GM23338 (cell line): ENCODE data around the gene COL4A3. TPM values are rescaled to one million over a fixed set of nuclear protein-coding genes. Genes with fewer than 3 reads are reported as not detected.

ENCODE experiments used
- ATAC-seq: fragments of 200-7000 bp; cut with Tn5 transposase; 3 replicates; pipeline ENCODE4 v1.9.1; 2020
- DNase-seq: peaks from one replicate; pipeline ENCODE4 v3.0.0-alpha.2; 2015; ENCODE audit warnings: low spot score
- H2AFZ ChIP-seq: fragments of 200-600 bp; sonication (generic); 2 replicates; pipeline ENCODE4 v1.8.0; 2016; ENCODE audit warnings: antibody characterized with exemption, mild to moderate bottlenecking, moderate library complexity
- H3F3A ChIP-seq: fragments of 200-600 bp; sonication (generic); replicated peaks from 2 replicates; pipeline ENCODE4 v1.8.0; 2017; ENCODE audit warnings: antibody characterized with exemption, mixed run types, low read depth
- H3K27ac ChIP-seq: fragments of 200-600 bp; sonication (generic); 2 replicates; pipeline ENCODE4 v1.6.1; 2016; ENCODE audit warnings: low read depth
- H3K27me3 ChIP-seq: fragments of 200-600 bp; sonication (generic); 2 replicates; pipeline ENCODE4 v1.8.0; 2016; ENCODE audit warnings: mild to moderate bottlenecking, mixed run types, moderate library complexity; ENCODE audit not compliant: insufficient read depth
- H3K36me3 ChIP-seq: fragments of 200-600 bp; sonication (generic); 2 replicates; pipeline ENCODE4 v1.8.0; 2016; ENCODE audit warnings: mild to moderate bottlenecking; ENCODE audit not compliant: insufficient read depth
- H3K4me1 ChIP-seq: fragments of 200-600 bp; sonication (generic); 2 replicates; pipeline ENCODE4 v1.8.0; 2016; ENCODE audit warnings: mild to moderate bottlenecking, moderate library complexity; ENCODE audit not compliant: insufficient read depth
- H3K4me2 ChIP-seq: fragments of 200-600 bp; sonication (generic); 2 replicates; pipeline ENCODE4 v1.7.1; 2017; ENCODE audit warnings: mixed run types
- H3K4me3 ChIP-seq: fragments of 200-600 bp; sonication (generic); 2 replicates; pipeline ENCODE4 v1.6.1; 2016; ENCODE audit warnings: mixed run types
- H3K79me2 ChIP-seq: fragments of 200-600 bp; sonication (generic); replicated peaks from 2 replicates; pipeline ENCODE4 v1.8.0; 2017; ENCODE audit warnings: mild to moderate bottlenecking; ENCODE audit not compliant: insufficient read depth
- H3K9me2 ChIP-seq: fragments of 200-600 bp; sonication (generic); 2 replicates; pipeline ENCODE4 v1.8.0; 2017; ENCODE audit not compliant: insufficient read depth
- H4K20me1 ChIP-seq: fragments of 200-600 bp; sonication (generic); replicated peaks from 2 replicates; pipeline ENCODE4 v1.8.0; 2017; ENCODE audit warnings: mild to moderate bottlenecking; ENCODE audit not compliant: insufficient read depth
- H3K27ac Mint-ChIP-seq: 2 replicates; pipeline ENCODE4 v1.8.0; 2020; ENCODE audit warnings: inconsistent platforms, mild to moderate bottlenecking, moderate library complexity, mixed read lengths
- H3K27me3 Mint-ChIP-seq: 3 replicates; pipeline ENCODE4 v1.8.0; 2022; ENCODE audit warnings: low read depth, mild to moderate bottlenecking, moderate library complexity, mixed read lengths, inconsistent platforms; ENCODE audit not compliant: insufficient read depth, poor library complexity
- H3K36me3 Mint-ChIP-seq: 3 replicates; pipeline ENCODE4 v1.8.0; 2021; ENCODE audit warnings: low read depth, mild to moderate bottlenecking, inconsistent platforms, moderate library complexity, mixed read lengths
- H3K4me1 Mint-ChIP-seq: 3 replicates; pipeline ENCODE4 v1.8.0; 2020; ENCODE audit warnings: mild to moderate bottlenecking, inconsistent platforms, mixed read lengths
- H3K4me3 Mint-ChIP-seq: 3 replicates; pipeline ENCODE4 v1.8.0; 2021; ENCODE audit warnings: moderate library complexity, mild to moderate bottlenecking, inconsistent platforms, mixed read lengths
- H3K9me3 Mint-ChIP-seq: 3 replicates; pipeline ENCODE4 v1.8.0; 2020; ENCODE audit warnings: moderate library complexity, mild to moderate bottlenecking, inconsistent platforms, mixed read lengths
- CREB1 ChIP-seq: fragments of 250-450 bp; sonication (Bioruptor Pico); IDR thresholded peaks from 2 replicates; pipeline ENCODE4 v1.5.0; 2020; ENCODE audit warnings: low read depth, mild to moderate bottlenecking, moderate library complexity
- CTCF ChIP-seq, 2 experiments: fragments of 200-600 bp in 1 of 2; sonication (generic) in 1 of 2; conservative IDR thresholded peaks; 2 replicates each; pipeline versions ENCODE4 v1.5.1 to v1.6.1; 2016 to 2017; ENCODE audit warnings: antibody characterized with exemption in 2 of 2, low read depth in 2 of 2, mild to moderate bottlenecking in 2 of 2, moderate library complexity in 1 of 2
- EZH2 ChIP-seq: fragments of 200-600 bp; sonication (generic); IDR thresholded peaks from one replicate; pipeline ENCODE4 v1.8.0; 2017; ENCODE audit warnings: antibody characterized with exemption, mild to moderate bottlenecking, low read depth; ENCODE audit not compliant: unreplicated experiment
- EZH2phosphoT487 ChIP-seq: fragments of 200-600 bp; sonication (generic); IDR thresholded peaks from one replicate; pipeline ENCODE4 v1.8.1; 2018; ENCODE audit warnings: antibody characterized with exemption; ENCODE audit not compliant: unreplicated experiment
- JUNB ChIP-seq: IDR thresholded peaks from one replicate; pipeline ENCODE4 v1.6.1; 2016; ENCODE audit warnings: antibody characterized with exemption; ENCODE audit not compliant: unreplicated experiment
- NANOG ChIP-seq: IDR thresholded peaks from 2 replicates; pipeline ENCODE4 v1.6.1; 2016; ENCODE audit warnings: antibody characterized with exemption, borderline replicate concordance
- POLR2AphosphoS5 ChIP-seq: IDR thresholded peaks from 2 replicates; pipeline ENCODE4 v1.6.1; 2016; ENCODE audit warnings: antibody characterized with exemption, low read depth
- STAT1 ChIP-seq: IDR thresholded peaks from one replicate; pipeline ENCODE4 v1.6.1; 2016; ENCODE audit warnings: antibody characterized with exemption; ENCODE audit not compliant: unreplicated experiment
- ZNF114 ChIP-seq: fragments of 250-450 bp; sonication (Bioruptor Pico); IDR thresholded peaks from 2 replicates; pipeline ENCODE4 v1.5.0; 2020; ENCODE audit warnings: mild to moderate bottlenecking, moderate library complexity
- ZNF331 ChIP-seq: fragments of 250-450 bp; sonication (Bioruptor Pico); IDR thresholded peaks from 2 replicates; pipeline ENCODE4 v1.5.0; 2020; ENCODE audit warnings: low read depth, mild to moderate bottlenecking, moderate library complexity
- polyA plus RNA-seq: library from polyadenylated mRNA; unstranded; fragments of >200 nt; fragmentation: Nextera tagmentation; extraction: Ambion mirVana; gene quantifications from 2 replicates; pipeline ENCODE4 v1.2.1, GENCODE V29; 2016
- total RNA-seq: library from RNA; depleted of rRNA; stranded (reverse); fragments of >200 nt; shearing (Covaris generic); gene quantifications from 2 replicates; pipeline ENCODE4 v1.2.3, GENCODE V29; 2014
- TF ChIP-seq, protein P1 (sequence below): IDR thresholded peaks from 2 replicates; pipeline ENCODE4 v1.6.1; 2016; ENCODE audit warnings: antibody characterized with exemption
- TF ChIP-seq, protein P2 (sequence below): fragments of 250-450 bp; sonication (Bioruptor Pico); IDR thresholded peaks from 2 replicates; pipeline ENCODE4 v1.5.0; 2020; ENCODE audit warnings: mild to moderate bottlenecking, moderate library complexity
- TF ChIP-seq, protein P3 (sequence below): IDR thresholded peaks from one replicate; pipeline ENCODE4 v1.6.1; 2018; ENCODE audit warnings: antibody characterized with exemption; ENCODE audit not compliant: unreplicated experiment

The COL4A3 gene
- total and polyA plus RNA-seq, 2 experiments from 2014 or later = 1.1 to 3.5 TPM

- no peaks in the 10 kb centered on the region for H4K20me1 ChIP-seq
- H3F3A ChIP-seq = no peaks in the 10 kb centered on the region
- H3K27me3 Mint-ChIP-seq = no peaks in the 10 kb centered on the region
- 0 out of 2 replicates have a peak, but pooled peaks cover 6% of the 10 kb centered on the region for H3K9me2 ChIP-seq
- H3K27ac Mint-ChIP-seq = no peak overlapping the region
- ATAC-seq (no peak; the same call in 2 of the 3 replicates), DNase-seq (no peak)
- H2AFZ ChIP-seq = no peak overlapping the region
- peaks cover 10% of the 10 kb centered on the region; the same call in 2 of the 3 replicates for H3K4me1 Mint-ChIP-seq
- H3K9me3 Mint-ChIP-seq = no peaks in the 10 kb centered on the region
- H3K4me3 ChIP-seq = no peak overlapping the region
- H3K36me3 ChIP-seq = no peaks in the 10 kb centered on the region
- H3K27me3 ChIP-seq = no peaks in the 10 kb centered on the region
- H3K27ac ChIP-seq = no peak overlapping the region
- H3K4me3 Mint-ChIP-seq = no peak overlapping the region
- H3K79me2 ChIP-seq = no peaks in the 10 kb centered on the region
- TF ChIP-seq EZH2 (no peak), NANOG (no peak), EZH2phosphoT487 (no peak), STAT1 (no peak), JUNB (no peak), ZNF331 (CRISPR knock-in tag) (no peak), ZNF114 (CRISPR knock-in tag) (no peak), CREB1 (CRISPR knock-in tag) (no peak), POLR2AphosphoS5 (no peak), CTCF (conservative IDR thresholded peaks at IDR 0.05; ENCODE audit: low read depth in 2 of 2) (no peak)
- TF ChIP-seq, protein P1, sequence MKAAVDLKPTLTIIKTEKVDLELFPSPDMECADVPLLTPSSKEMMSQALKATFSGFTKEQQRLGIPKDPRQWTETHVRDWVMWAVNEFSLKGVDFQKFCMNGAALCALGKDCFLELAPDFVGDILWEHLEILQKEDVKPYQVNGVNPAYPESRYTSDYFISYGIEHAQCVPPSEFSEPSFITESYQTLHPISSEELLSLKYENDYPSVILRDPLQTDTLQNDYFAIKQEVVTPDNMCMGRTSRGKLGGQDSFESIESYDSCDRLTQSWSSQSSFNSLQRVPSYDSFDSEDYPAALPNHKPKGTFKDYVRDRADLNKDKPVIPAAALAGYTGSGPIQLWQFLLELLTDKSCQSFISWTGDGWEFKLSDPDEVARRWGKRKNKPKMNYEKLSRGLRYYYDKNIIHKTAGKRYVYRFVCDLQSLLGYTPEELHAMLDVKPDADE = no peak
- TF ChIP-seq, protein P2, sequence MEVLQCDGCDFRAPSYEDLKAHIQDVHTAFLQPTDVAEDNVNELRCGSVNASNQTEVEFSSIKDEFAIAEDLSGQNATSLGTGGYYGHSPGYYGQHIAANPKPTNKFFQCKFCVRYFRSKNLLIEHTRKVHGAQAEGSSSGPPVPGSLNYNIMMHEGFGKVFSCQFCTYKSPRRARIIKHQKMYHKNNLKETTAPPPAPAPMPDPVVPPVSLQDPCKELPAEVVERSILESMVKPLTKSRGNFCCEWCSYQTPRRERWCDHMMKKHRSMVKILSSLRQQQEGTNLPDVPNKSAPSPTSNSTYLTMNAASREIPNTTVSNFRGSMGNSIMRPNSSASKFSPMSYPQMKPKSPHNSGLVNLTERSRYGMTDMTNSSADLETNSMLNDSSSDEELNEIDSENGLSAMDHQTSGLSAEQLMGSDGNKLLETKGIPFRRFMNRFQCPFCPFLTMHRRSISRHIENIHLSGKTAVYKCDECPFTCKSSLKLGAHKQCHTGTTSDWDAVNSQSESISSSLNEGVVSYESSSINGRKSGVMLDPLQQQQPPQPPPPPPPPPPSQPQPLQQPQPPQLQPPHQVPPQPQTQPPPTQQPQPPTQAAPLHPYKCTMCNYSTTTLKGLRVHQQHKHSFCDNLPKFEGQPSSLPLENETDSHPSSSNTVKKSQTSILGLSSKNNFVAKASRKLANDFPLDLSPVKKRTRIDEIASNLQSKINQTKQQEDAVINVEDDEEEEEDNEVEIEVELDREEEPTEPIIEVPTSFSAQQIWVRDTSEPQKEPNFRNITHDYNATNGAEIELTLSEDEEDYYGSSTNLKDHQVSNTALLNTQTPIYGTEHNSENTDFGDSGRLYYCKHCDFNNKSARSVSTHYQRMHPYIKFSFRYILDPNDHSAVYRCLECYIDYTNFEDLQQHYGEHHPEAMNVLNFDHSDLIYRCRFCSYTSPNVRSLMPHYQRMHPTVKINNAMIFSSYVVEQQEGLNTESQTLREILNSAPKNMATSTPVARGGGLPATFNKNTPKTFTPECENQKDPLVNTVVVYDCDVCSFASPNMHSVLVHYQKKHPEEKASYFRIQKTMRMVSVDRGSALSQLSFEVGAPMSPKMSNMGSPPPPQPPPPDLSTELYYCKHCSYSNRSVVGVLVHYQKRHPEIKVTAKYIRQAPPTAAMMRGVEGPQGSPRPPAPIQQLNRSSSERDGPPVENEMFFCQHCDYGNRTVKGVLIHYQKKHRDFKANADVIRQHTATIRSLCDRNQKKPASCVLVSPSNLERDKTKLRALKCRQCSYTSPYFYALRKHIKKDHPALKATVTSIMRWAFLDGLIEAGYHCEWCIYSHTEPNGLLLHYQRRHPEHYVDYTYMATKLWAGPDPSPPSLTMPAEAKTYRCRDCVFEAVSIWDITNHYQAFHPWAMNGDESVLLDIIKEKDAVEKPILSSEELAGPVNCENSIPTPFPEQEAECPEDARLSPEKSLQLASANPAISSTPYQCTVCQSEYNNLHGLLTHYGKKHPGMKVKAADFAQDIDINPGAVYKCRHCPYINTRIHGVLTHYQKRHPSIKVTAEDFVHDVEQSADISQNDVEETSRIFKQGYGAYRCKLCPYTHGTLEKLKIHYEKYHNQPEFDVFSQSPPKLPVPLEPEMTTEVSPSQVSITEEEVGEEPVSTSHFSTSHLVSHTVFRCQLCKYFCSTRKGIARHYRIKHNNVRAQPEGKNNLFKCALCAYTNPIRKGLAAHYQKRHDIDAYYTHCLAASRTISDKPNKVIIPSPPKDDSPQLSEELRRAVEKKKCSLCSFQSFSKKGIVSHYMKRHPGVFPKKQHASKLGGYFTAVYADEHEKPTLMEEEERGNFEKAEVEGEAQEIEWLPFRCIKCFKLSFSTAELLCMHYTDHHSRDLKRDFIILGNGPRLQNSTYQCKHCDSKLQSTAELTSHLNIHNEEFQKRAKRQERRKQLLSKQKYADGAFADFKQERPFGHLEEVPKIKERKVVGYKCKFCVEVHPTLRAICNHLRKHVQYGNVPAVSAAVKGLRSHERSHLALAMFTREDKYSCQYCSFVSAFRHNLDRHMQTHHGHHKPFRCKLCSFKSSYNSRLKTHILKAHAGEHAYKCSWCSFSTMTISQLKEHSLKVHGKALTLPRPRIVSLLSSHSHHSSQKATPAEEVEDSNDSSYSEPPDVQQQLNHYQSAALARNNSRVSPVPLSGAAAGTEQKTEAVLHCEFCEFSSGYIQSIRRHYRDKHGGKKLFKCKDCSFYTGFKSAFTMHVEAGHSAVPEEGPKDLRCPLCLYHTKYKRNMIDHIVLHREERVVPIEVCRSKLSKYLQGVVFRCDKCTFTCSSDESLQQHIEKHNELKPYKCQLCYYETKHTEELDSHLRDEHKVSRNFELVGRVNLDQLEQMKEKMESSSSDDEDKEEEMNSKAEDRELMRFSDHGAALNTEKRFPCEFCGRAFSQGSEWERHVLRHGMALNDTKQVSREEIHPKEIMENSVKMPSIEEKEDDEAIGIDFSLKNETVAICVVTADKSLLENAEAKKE = no peak
- TF ChIP-seq, protein P3, sequence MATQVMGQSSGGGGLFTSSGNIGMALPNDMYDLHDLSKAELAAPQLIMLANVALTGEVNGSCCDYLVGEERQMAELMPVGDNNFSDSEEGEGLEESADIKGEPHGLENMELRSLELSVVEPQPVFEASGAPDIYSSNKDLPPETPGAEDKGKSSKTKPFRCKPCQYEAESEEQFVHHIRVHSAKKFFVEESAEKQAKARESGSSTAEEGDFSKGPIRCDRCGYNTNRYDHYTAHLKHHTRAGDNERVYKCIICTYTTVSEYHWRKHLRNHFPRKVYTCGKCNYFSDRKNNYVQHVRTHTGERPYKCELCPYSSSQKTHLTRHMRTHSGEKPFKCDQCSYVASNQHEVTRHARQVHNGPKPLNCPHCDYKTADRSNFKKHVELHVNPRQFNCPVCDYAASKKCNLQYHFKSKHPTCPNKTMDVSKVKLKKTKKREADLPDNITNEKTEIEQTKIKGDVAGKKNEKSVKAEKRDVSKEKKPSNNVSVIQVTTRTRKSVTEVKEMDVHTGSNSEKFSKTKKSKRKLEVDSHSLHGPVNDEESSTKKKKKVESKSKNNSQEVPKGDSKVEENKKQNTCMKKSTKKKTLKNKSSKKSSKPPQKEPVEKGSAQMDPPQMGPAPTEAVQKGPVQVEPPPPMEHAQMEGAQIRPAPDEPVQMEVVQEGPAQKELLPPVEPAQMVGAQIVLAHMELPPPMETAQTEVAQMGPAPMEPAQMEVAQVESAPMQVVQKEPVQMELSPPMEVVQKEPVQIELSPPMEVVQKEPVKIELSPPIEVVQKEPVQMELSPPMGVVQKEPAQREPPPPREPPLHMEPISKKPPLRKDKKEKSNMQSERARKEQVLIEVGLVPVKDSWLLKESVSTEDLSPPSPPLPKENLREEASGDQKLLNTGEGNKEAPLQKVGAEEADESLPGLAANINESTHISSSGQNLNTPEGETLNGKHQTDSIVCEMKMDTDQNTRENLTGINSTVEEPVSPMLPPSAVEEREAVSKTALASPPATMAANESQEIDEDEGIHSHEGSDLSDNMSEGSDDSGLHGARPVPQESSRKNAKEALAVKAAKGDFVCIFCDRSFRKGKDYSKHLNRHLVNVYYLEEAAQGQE = no peak
- peaks cover 3% of the 10 kb centered on the region; the same call in 1 of the 2 replicates for H3K4me1 ChIP-seq
- H3K4me2 ChIP-seq = no peak overlapping the region
- no peaks in the 10 kb centered on the region for H3K36me3 Mint-ChIP-seq
Measured at GRCh38 chr2:227194219-227194618, 29.8 kb downstream of the COL4A3 start.
